PC-3 (cell line): ENCODE data around the gene STRN. TPM values are rescaled to one million over a fixed set of nuclear protein-coding genes. Genes with fewer than 3 reads are reported as not detected.
A peak's percentile ranks its signal among the peaks of the same experiment; 100 is the strongest.

Source experiments
- ATAC-seq: fragments of 200-7000 bp; cut with Tn5 transposase; 2 replicates; pipeline ENCODE4 v1.9.1; 2020; ENCODE audit warnings: mild to moderate bottlenecking, moderate library complexity
- Bru-seq: library from RNA; stranded (reverse); fragments of 400-500 nt; gene quantifications from one replicate; lab custom pipeline; 2021; lab: Mats Ljungman, UMichigan
- BruChase-seq, 2 experiments: library from RNA; stranded (reverse); fragments of 400-500 nt; gene quantifications; one replicate each; lab custom pipeline; 2021; lab: Mats Ljungman, UMichigan
- BruUV-seq: library from RNA; stranded (reverse); fragments of 400-500 nt; replicated peaks from 2 replicates; lab custom pipeline; 2021; lab: Mats Ljungman, UMichigan
- CTCF ChIA-PET: fragments of 300-600 bp; sonication (Branson Sonifier 250); formaldehyde crosslinking; loops from one replicate; lab custom pipeline; 2022; ENCODE audit warnings: antibody characterized with exemption; lab: Charles Lee
- POLR2A ChIA-PET: fragments of 300-600 bp; sonication (Branson Sonifier 250); formaldehyde crosslinking; loops from one replicate; lab custom pipeline; 2022; ENCODE audit warnings: antibody characterized with exemption; ENCODE audit not compliant: unreplicated experiment; lab: Charles Lee
- DNase-seq: peaks from one replicate; pipeline ENCODE4 v3.0.0-alpha.2; 2015
- H2AFZ ChIP-seq: fragments of 300-600 bp; sonication (generic); 2 replicates; pipeline ENCODE4 v1.6.0; 2016; ENCODE audit warnings: antibody characterized with exemption, low read length
- H3F3A ChIP-seq: fragments of 300-600 bp; sonication (generic); one replicate; pipeline ENCODE4 v1.6.0; 2017; ENCODE audit warnings: antibody characterized with exemption, low read length, control low read depth, mild to moderate bottlenecking; ENCODE audit not compliant: unreplicated experiment
- H3K27ac ChIP-seq: fragments of 300-600 bp; sonication (generic); 2 replicates; pipeline ENCODE4 v1.5.1; 2016; ENCODE audit warnings: mild to moderate bottlenecking, low read length
- H3K27me3 ChIP-seq: fragments of 300-600 bp; sonication (generic); 2 replicates; pipeline ENCODE4 v1.6.1; 2016; ENCODE audit warnings: low read length, mixed read lengths
- H3K36me3 ChIP-seq: fragments of 300-600 bp; sonication (generic); 2 replicates; pipeline ENCODE4 v1.6.1; 2016; ENCODE audit warnings: low read depth, mixed run types, low read length, mixed read lengths
- H3K4me1 ChIP-seq: fragments of 300-600 bp; sonication (generic); 2 replicates; pipeline ENCODE4 v1.5.1; 2016; ENCODE audit warnings: low read length; ENCODE audit not compliant: insufficient read depth
- H3K4me2 ChIP-seq: fragments of 300-600 bp; sonication (generic); 2 replicates; pipeline ENCODE4 v1.6.0; 2016; ENCODE audit warnings: low read length
- H3K4me3 ChIP-seq: fragments of 300-600 bp; sonication (generic); 2 replicates; pipeline ENCODE4 v1.5.1; 2016; ENCODE audit warnings: mild to moderate bottlenecking, low read length, mixed read lengths
- H3K79me2 ChIP-seq: fragments of 300-600 bp; sonication (generic); 2 replicates; pipeline ENCODE4 v1.6.1; 2017; ENCODE audit warnings: low read length, mixed read lengths
- H3K9ac ChIP-seq: fragments of 300-600 bp; sonication (generic); 2 replicates; pipeline ENCODE4 v1.6.0; 2016; ENCODE audit warnings: mild to moderate bottlenecking, low read length
- H3K9me2 ChIP-seq: fragments of 300-600 bp; sonication (generic); replicated peaks from 2 replicates; pipeline ENCODE4 v1.6.1; 2016; ENCODE audit warnings: mixed run types, low read length, mixed read lengths
- H3K9me3 ChIP-seq: fragments of 300-600 bp; sonication (generic); 2 replicates; pipeline ENCODE4 v1.6.1; 2016; ENCODE audit warnings: low read length, mixed read lengths
- H4K20me1 ChIP-seq: fragments of 300-600 bp; sonication (generic); 2 replicates; pipeline ENCODE4 v1.6.1; 2016; ENCODE audit warnings: low read length, mixed read lengths
- CTCF ChIP-seq: fragments of 300-600 bp; sonication (generic); conservative IDR thresholded peaks from 2 replicates; pipeline ENCODE4 v1.5.1; 2017; ENCODE audit warnings: antibody characterized with exemption, low read depth, mild to moderate bottlenecking, low read length
- EZH2 ChIP-seq: fragments of 300-600 bp; sonication (generic); IDR thresholded peaks from one replicate; pipeline ENCODE4 v1.6.1; 2017; ENCODE audit warnings: antibody characterized with exemption, mild to moderate bottlenecking, low read length; ENCODE audit not compliant: unreplicated experiment
- EZH2phosphoT487 ChIP-seq: fragments of 300-600 bp; sonication (generic); IDR thresholded peaks from 2 replicates; pipeline ENCODE4 v1.6.1; 2018; ENCODE audit warnings: mild to moderate bottlenecking, antibody characterized with exemption, low read length, borderline replicate concordance
- intact Hi-C: fragments of 100-400 bp; cut with micrococcal nuclease; formaldehyde crosslinking; loops from 2 replicates; pipeline ENCODE4 v1.9.0; 2023
- long read RNA-seq: library from polyadenylated mRNA; unstranded; transcript quantifications from one replicate; pipeline ENCODE4 v2.0.0, GENCODE V29; 2021; ENCODE audit not compliant: unreplicated experiment
- total RNA-seq: library from RNA; depleted of rRNA; stranded (reverse); fragments of >200 nt; gene quantifications from 2 replicates; pipeline ENCODE4 v1.2.3, GENCODE V29; 2014; rRNA removed

STRN gene
- 12.9 and 18.9 TPM in 2 replicates for total RNA-seq
- Bru-seq, nascent RNA, result percentile 71 among the genes with signal in this experiment
- BruChase-seq, experiment 1, labeled RNA remaining after a 6-hour chase, result percentile 70 among the genes with signal in this experiment
- percentile 70 among the genes with signal in this experiment for BruChase-seq, experiment 2, labeled RNA remaining after a 2-hour chase
- long read RNA-seq, full-length matches to known transcripts, result 11 of 22 reads
- long read RNA-seq, partial matches to known transcripts, result 1 of 22 reads
- long read RNA-seq, other reads (novel, unspliced or antisense), result 10 of 22 reads

GRCh38 chr2:36966370-36967235 is at the start of gene STRN:
Gene STRN, minus strand, starts transcription at chr2:36966536. Its CDS starts 73 bp downstream, at chr2:36966463.
- H3K9me2 ChIP-seq, result no peaks in the 10 kb centered on the region
- ATAC-seq (peak; percentile 92), DNase-seq (peak; percentile 97)
- peak within 1 kb of the TSS; percentile 83 for H3K9ac ChIP-seq
- no peaks in the 10 kb centered on the region for H3K27me3 ChIP-seq
- no peaks in the 10 kb centered on the region for H3K36me3 ChIP-seq
- no TSS peak for BruUV-seq
- no peaks in the 10 kb centered on the region for H4K20me1 ChIP-seq
- peak within 1 kb of the TSS; percentile 98 for H3K4me3 ChIP-seq
- H3K27ac ChIP-seq, result peak within 1 kb of the TSS; percentile 46
- ChIA-PET POLR2A (interaction anchor here (0.5 to 0.7 kb wide), 5 partner anchors 20 to 536 kb away, joined by 3 to 12 read pairs (median 5); no protein-coding TSS in a partner anchor), CTCF (no interaction called here)
- peaks cover 43% of the 10 kb centered on the region for H3K79me2 ChIP-seq
- H3K4me1 ChIP-seq, result peaks cover 37% of the 10 kb centered on the region
- intact Hi-C loops, result loop anchor here (2.0 kb wide), 1 partner anchor 40 kb away; no protein-coding TSS in a partner anchor
- H3F3A ChIP-seq, result no peaks in the 10 kb centered on the region
- H3K9me3 ChIP-seq, result no peaks in the 10 kb centered on the region
- peak within 1 kb of the TSS; percentile 95 for H3K4me2 ChIP-seq
- H2AFZ ChIP-seq, result peak within 1 kb of the TSS; percentile 84
- no peak for TF ChIP-seq EZH2
- TF ChIP-seq EZH2phosphoT487, result no peak
- no peak for TF ChIP-seq CTCF

GRCh38 chr2:37013315-37013641 is 46.9 kb upstream of the STRN start:
- Histone ChIP-seq H3K79me2 (no peaks in the 10 kb centered on the region), H3K27ac (no peak overlapping the region), H3K4me3 (no peak overlapping the region), H3K9ac (no peak overlapping the region), H4K20me1 (no peaks in the 10 kb centered on the region), H3K4me1 (no peaks in the 10 kb centered on the region), H3K36me3 (peaks cover 21% of the 10 kb centered on the region), H3K9me2 (no peaks in the 10 kb centered on the region), H2AFZ (no peak overlapping the region), H3K4me2 (no peak overlapping the region), H3K9me3 (no peaks in the 10 kb centered on the region), H3K27me3 (no peaks in the 10 kb centered on the region), H3F3A (no peaks in the 10 kb centered on the region)
- intact Hi-C loops, result no loop called here
- DNase-seq, result no peak
- no TSS peak for BruUV-seq
- TF ChIP-seq EZH2 (no peak), EZH2phosphoT487 (no peak), CTCF (no peak)
- no peak for ATAC-seq
- ChIA-PET POLR2A (no interaction called here), CTCF (no interaction called here)
